ENCODE results near the gene DERL2.
A peak's percentile ranks its signal among the peaks of the same experiment; 100 is the strongest.

The DERL2 gene

GRCh38 chr17:5486206-5487124 lies 487 bp upstream of the DERL2 start, which contains the start of gene MIS12:
TSS of gene MIS12 (plus strand) at chr17:5486566. CDS start at chr17:5488863, 2,297 bp downstream.
- H3K4me3 ChIP-seq (ENCODE audit: low read depth, low read length), result peak within 1 kb of the TSS; percentile 89
- TF ChIP-seq CTCF (IDR thresholded peaks at IDR 0.05; ENCODE audit: borderline replicate concordance, insufficient read depth, low read depth, low read length), result no peak

- TF ChIP-seq CTCF (IDR thresholded peaks at IDR 0.05; ENCODE audit: borderline replicate concordance, insufficient read depth, low read depth, low read length), result no peak
- H3K4me3 ChIP-seq (ENCODE audit: low read depth, low read length), result no peak overlapping the region
These were observed 4.5 kb downstream of the DERL2 start for GRCh38 chr17:5481451-5481850.

- TF ChIP-seq CTCF (IDR thresholded peaks at IDR 0.05; ENCODE audit: borderline replicate concordance, insufficient read depth, low read depth, low read length), result no peak
- no peak overlapping the region for H3K4me3 ChIP-seq (ENCODE audit: low read depth, low read length)
These were observed 5.0 kb downstream of the DERL2 start for GRCh38 chr17:5480962-5481361.

- no peak for TF ChIP-seq CTCF (IDR thresholded peaks at IDR 0.05; ENCODE audit: borderline replicate concordance, insufficient read depth, low read depth, low read length)
- no peak overlapping the region for H3K4me3 ChIP-seq (ENCODE audit: low read depth, low read length)
These were observed 7.0 kb downstream of the DERL2 start for GRCh38 chr17:5478992-5479391.

- TF ChIP-seq CTCF (IDR thresholded peaks at IDR 0.05; ENCODE audit: borderline replicate concordance, insufficient read depth, low read depth, low read length), result no peak
- H3K4me3 ChIP-seq (ENCODE audit: low read depth, low read length), result no peak overlapping the region
These were observed 12.1 kb downstream of the DERL2 start for GRCh38 chr17:5473906-5474305.

- TF ChIP-seq CTCF (IDR thresholded peaks at IDR 0.05; ENCODE audit: borderline replicate concordance, insufficient read depth, low read depth, low read length), result no peak
- no peak overlapping the region for H3K4me3 ChIP-seq (ENCODE audit: low read depth, low read length)
These were observed 13.5 kb downstream of the DERL2 start for GRCh38 chr17:5472511-5472910.

GRCh38 chr17:5468075-5468473 lies 17.9 kb downstream of the DERL2 start:
- no peak for TF ChIP-seq CTCF (IDR thresholded peaks at IDR 0.05; ENCODE audit: borderline replicate concordance, insufficient read depth, low read depth, low read length)
- peak overlapping the region; percentile 94 for H3K4me3 ChIP-seq (ENCODE audit: low read depth, low read length)

Measured in GM12875 (cell line).